OCI-LY3 (cell line): ENCODE data around the gene NTNG2.

ENCODE experiments used
- CTCF ChIP-seq: fragments of 200-600, 300-600 bp; sonication (generic); IDR thresholded peaks from 2 replicates; pipeline ENCODE4 v1.5.1; 2014; ENCODE audit warnings: antibody characterized with exemption, low read length, low read depth
- EZH2phosphoT487 ChIP-seq: fragments of 200-600 bp; shearing (Covaris generic); IDR thresholded peaks from 2 replicates; pipeline ENCODE4 v1.6.1; 2018; ENCODE audit warnings: antibody characterized with exemption, mixed run types, low read depth

GRCh38 chr9:132144708-132145365, 17.0 kb upstream of the NTNG2 start:
- TF ChIP-seq CTCF = no peak
- no peak for TF ChIP-seq EZH2phosphoT487
